Measurements from ENCODE around the gene ING5. TPM values are rescaled to one million over a fixed set of nuclear protein-coding genes. Genes with fewer than 3 reads are reported as not detected.
"Not testable (repeated sequence)": the region's sequence is repeated elsewhere in the genome, so short reads cannot be mapped to it uniquely, and the experiment has no call there.

The ING5 gene
- total and polyA plus RNA-seq, 9 donors, result 24.9 to 57.1 (median 39.6) TPM

DNA sequence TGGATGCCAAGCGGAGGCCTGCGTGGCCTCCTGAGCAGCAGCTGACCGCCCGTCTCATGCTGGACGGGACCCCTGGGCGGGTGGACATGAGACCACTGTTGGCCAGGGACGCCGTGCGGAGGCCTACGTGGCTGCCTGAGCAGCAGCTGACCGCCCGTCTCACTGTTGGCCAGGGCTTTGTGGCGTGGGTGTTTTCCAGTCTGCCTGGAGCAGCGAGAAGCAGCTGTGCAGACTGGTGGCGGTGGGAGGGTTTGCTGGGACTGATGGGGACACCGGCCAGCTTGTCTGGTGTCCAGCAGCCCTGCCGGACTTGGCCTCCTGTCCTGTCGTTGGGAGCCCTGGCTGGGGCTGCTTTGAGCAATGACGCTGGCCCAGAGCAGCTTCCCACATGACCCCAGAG, 26.8 kb downstream of the ING5 start:
- Histone ChIP-seq H3K36me3 (no peaks in the 10 kb centered on the region), H3K9me3 (no peaks in the 10 kb centered on the region), H3K27ac (no peak overlapping the region), H3K4me3 (no peak overlapping the region), H3K27me3 (no peaks in the 10 kb centered on the region), H3K4me1 (ENCODE audit: insufficient read depth) (no peaks in the 10 kb centered on the region)
- TF ChIP-seq, protein P1, sequence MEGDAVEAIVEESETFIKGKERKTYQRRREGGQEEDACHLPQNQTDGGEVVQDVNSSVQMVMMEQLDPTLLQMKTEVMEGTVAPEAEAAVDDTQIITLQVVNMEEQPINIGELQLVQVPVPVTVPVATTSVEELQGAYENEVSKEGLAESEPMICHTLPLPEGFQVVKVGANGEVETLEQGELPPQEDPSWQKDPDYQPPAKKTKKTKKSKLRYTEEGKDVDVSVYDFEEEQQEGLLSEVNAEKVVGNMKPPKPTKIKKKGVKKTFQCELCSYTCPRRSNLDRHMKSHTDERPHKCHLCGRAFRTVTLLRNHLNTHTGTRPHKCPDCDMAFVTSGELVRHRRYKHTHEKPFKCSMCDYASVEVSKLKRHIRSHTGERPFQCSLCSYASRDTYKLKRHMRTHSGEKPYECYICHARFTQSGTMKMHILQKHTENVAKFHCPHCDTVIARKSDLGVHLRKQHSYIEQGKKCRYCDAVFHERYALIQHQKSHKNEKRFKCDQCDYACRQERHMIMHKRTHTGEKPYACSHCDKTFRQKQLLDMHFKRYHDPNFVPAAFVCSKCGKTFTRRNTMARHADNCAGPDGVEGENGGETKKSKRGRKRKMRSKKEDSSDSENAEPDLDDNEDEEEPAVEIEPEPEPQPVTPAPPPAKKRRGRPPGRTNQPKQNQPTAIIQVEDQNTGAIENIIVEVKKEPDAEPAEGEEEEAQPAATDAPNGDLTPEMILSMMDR (IDR thresholded peaks at IDR 0.05), result no peak
- TF ChIP-seq EP300 (IDR thresholded peaks at IDR 0.05) (no peak), POLR2A (IDR thresholded peaks at IDR 0.05) (no peak)
- intact Hi-C loops (cut with DNase I), result no loop called here
- WGBS, 3 donors, result 71 to 84% (median 75%) methylated on average over 19 of the region's 19 CpGs
- no peak for DNase-seq

DNA sequence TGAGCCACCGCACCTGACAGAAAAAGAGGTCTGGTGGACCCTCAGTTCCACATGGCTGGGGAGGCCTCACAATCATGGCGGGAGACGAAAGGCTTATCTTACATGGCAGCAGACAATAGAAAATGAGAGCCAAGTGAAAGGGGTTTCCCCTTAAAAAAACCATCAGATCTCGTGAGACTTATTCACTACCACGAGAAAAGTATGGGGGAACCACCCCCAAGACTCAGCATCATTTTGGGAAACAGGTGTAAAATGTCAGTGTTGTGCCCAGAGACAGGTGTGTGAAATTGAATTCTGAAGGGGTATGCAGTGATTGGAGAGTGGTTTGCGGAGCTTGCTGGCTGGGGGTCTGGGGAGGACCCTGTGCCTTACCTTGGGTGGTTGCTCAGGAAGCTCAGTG, 28.0 kb downstream of the ING5 start:
- WGBS, 3 donors, result 87 to 95% (median 88%) methylated on average over 6 of the region's 6 CpGs
- Histone ChIP-seq H3K9me3 (no peaks in the 10 kb centered on the region), H3K4me3 (no peak overlapping the region), H3K27ac (no peak overlapping the region), H3K4me1 (ENCODE audit: insufficient read depth) (peaks cover 3% of the 10 kb centered on the region), H3K36me3 (no peaks in the 10 kb centered on the region), H3K27me3 (no peaks in the 10 kb centered on the region)
- intact Hi-C loops (cut with DNase I), result loop anchor here in 2 of 4 donors (10.0 kb wide), 1 partner anchor 145 kb away; no protein-coding TSS in a partner anchor
- no peak for DNase-seq
- TF ChIP-seq, protein P1 (IDR thresholded peaks at IDR 0.05), result no peak
- TF ChIP-seq POLR2A (IDR thresholded peaks at IDR 0.05), result no peak

- Histone ChIP-seq H3K36me3 (no peaks in the 10 kb centered on the region), H3K9me3 (no peaks in the 10 kb centered on the region), H3K4me3 (no peak overlapping the region), H3K27ac (no peak overlapping the region), H3K4me1 (ENCODE audit: insufficient read depth) (peaks cover 6% of the 10 kb centered on the region), H3K27me3 (no peaks in the 10 kb centered on the region)
- TF ChIP-seq, protein P1 (IDR thresholded peaks at IDR 0.05), result no peak
- TF ChIP-seq POLR2A (IDR thresholded peaks at IDR 0.05), result no peak
- no peak for TF ChIP-seq EP300 (IDR thresholded peaks at IDR 0.05)
- intact Hi-C loops (cut with DNase I), result loop anchor here in 2 of 4 donors (10.0 kb wide), 1 partner anchor 144 kb away; no protein-coding TSS in a partner anchor
- 87 to 89% (median 88%) methylated on average over 12 of the region's 12 CpGs for WGBS, 3 donors
- no peak for DNase-seq
These were observed 28.9 kb downstream of the ING5 start for GRCh38 chr2:241730671-241731293.

DNA sequence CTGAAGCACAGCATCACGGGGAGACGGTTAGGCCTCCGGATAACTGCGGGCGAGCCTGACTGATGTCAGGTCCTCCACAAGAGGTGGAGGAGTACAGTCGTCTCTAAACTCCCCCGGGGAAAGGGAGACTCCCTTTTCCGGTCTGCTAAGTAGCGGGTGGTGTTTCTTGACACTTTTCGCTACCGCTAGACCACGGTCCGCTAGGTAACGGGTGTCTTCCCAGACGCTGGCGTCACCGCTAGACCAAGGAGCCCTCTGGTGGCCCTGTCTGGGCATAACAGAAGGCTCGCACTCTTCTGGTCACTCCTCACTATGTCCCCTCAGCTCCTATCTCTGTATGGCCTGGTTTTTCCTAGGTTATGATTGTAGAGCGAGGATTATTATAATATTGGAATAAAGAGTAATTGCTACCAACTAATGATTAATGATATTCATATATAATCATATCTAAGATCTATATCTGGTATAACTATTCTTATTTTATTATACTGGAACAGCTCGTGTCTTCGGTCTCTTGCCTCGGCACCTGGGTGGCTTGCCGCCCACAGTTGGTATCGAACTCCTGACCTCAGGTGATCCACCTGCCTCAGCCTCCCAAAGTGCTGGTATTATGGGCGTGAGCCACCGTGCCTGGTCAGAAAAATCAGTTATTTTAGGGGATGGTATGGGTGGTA, 30.8 kb downstream of the ING5 start:
- not testable (repeated sequence) for H3K27ac ChIP-seq; H3K27me3 ChIP-seq; H3K36me3 ChIP-seq; H3K4me3 ChIP-seq; H3K9me3 ChIP-seq; H3K4me1 ChIP-seq (ENCODE audit: insufficient read depth)
- intact Hi-C loops (cut with DNase I), result loop anchor here in 2 of 4 donors (10.0 kb wide), 1 partner anchor 142 kb away; no protein-coding TSS in a partner anchor
- TF ChIP-seq, protein P1 (IDR thresholded peaks at IDR 0.05), result peak in 2 of 3 donors; percentile 35 to 50
- DNase-seq, result peak in 4 of 5 donors; percentile 63 to 83 (median 72)
- WGBS, 3 donors, result 32 to 42% (median 36%) methylated on average over 19 to 26 of the region's 26 CpGs
